Superior temporal gyrus (tissue), 1 donor: ENCODE measurements around the gene SRGAP1.

Source experiments
- DNase-seq: peaks from one replicate; pipeline ENCODE4 v3.0.0-alpha.2; 2016; ENCODE audit errors: extremely low spot score

SRGAP1 gene

DNA sequence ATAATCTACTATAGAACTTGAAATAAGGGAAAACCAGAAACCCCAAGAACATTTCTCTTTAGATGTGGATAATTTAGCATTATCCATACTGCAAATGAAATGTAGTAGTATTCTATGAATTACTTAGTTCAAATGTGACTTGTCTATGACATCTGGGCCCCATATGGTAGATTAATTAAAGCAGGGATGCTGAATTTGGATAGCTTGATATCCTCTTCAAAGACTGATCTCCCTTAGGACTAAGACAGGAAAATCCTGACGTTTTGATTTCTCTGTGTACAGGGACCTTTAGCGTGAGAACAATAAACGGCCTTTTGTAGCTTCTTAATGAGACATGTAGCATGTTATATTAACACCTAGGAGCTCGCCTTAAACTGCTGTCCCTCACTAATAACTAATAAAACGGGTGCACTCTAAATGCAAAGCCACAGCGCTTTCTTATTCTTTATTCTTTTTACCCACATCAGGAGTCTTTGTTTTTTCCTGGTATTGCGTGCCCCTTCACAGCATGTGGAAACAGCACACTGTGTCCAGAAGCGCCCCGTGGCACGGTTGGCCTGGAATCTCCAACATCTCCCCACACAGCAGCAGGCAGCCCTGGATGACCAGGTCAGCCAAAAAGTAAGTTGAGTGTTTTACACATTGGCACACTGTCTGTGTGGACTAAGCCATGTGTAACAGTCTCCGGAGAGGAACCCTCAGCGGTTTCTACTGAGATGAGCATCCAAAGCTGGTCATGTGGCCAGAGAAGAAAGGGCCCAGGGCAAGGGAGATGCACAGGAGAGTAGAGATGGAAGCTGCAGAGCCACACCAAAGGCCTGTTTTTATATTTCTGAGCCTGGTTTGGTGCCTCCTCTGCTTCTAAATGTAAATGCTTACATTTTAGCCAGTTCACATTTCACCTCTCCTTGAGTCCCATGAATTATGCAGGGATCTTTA, 93.1 kb downstream of the SRGAP1 start:
- DNase-seq, result no peak

DNA sequence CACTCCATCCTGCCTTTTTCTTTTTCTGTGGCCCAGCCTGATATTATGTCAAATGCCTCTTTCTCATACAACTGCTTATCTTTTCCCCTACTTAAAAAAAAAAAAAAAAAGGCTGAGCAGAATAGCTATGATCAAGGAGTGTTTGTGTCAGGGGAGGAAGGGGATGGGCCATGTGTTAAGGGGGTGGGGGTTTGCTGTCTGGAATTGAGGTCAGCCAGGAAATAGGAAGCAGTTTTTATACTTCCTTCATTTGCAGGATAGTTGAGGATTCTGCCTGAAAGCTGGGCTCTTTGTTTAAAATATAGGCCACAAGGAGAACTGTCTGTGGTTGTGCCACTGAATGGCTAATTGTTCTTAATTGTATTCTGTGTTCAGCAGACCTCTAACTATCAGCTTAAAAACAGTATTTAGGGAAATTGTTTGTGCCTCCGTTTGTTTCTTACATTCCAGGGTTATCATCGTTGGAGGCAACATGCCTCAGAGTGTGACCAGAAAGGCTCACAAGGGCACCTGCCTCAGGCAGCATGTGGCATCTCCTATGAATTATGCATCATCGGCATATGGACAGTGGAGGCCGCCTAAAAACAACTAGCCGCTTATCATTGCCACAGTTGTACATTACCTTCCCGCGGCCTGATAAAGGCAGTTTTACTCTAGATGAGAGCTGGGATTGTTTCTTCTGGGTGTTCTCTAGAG, 96.0 kb downstream of the SRGAP1 start:
- peak; percentile 74 for DNase-seq

DNA sequence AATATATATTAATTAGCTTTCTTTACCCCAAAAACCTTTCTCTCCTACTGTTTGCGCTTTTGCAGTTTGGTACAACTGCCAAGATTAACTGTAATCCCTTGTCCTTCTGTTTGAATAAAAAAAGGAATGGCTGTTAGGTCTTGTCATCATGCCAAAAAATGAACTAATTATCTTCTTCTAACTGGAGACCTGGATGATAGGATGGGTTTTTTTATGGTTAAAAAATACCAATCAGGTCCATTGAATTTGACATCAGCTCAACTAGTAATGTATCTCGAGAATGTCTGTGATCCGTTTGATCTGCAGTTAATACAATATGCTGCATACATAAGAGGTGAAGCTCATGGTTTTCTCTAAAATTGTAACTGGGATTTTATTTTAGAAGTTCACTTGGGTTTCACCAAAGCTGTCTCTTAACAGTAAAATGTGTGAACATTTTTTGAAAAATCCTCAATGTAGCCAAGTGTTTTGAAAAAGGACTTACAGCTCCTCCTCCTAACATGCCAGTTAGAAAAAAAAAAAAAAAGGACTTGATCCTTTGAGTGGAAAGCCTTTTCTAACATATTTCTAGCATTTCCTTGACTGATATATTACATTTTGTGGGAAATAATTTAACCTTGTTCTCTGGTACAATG, 96.8 kb downstream of the SRGAP1 start:
- DNase-seq, result peak; percentile 76

DNA sequence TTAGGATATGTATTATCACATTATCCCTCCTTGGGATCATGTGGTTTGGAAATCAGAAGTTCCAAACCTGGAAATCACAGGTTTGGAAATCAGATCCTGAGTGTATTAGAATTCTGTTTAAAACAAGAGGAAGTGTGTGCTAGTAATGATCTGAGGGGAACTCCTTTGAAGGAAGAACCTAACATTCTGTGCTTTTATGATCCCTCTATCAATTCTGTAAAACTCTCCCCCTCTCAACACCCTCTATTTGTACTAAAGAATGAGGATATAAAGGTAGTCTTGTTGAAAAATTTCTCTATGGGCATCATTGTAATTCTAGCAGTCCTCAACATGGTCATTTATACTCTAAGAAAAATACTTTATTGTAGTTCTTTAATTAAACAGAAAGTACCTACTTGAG, 97.4 kb downstream of the SRGAP1 start:
- DNase-seq, result peak; percentile 55

DNA sequence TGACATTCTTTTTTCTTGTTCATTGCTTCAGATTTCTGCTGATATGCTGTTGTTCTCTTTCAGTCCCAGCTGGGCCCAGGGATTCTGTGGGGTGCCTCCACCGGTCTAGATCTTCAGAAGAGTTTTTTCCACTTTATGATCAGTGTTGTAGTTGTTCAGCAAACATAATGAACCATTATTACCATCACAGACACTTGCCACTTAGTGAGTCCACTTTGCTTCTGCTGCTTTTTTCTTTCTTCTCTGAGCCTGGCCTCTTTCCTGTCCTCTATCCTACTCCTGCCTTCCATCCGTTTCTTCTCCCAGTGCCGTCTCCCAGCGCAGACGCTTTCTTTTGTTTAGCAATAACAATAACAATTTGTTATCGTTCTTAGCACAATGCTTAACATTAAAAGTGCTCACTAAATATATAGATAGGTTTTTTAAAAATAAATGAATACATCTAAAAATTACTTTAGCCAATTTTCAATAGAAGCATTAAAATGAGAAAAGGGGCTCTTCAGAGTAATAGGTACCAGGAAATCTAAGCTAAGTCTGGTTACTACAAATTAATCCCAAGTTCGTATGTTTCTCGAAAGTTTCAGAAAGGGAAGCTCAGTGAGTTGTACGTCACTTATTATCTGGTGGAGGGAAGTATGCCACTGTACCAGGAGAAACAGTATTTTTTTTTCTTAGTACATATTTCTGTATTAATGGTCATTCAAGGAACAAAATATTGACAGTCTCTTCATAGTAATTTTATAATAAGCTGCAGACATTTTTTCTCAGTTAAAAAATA, 98.2 kb downstream of the SRGAP1 start:
- DNase-seq, result peak; percentile 40

DNA sequence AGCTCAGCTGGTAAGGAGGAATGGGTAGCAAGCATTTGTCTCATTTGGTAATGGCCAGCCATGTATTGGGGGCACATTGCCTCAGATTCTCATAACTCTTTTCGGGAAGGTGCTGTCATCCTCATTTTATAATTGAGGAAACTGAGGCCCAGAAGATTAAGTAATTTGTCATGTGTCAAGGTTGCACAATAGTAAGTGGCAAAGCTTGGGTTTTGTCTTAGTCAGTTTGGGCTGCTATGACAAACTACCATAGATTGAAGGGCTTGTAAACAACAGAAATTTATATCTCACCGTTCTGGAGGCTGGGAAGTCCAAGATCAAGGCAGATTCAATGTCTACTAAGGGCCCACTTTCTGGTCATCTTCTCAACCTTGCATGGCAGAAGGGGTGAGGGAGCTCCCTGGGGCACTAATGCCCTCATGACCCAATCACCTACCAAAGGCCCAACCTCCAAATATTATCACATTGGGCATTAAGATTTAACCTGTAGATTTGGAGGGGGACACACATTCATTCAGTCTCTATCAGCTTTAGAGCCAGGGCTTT, 99.6 kb downstream of the SRGAP1 start:
- no peak for DNase-seq

DNA sequence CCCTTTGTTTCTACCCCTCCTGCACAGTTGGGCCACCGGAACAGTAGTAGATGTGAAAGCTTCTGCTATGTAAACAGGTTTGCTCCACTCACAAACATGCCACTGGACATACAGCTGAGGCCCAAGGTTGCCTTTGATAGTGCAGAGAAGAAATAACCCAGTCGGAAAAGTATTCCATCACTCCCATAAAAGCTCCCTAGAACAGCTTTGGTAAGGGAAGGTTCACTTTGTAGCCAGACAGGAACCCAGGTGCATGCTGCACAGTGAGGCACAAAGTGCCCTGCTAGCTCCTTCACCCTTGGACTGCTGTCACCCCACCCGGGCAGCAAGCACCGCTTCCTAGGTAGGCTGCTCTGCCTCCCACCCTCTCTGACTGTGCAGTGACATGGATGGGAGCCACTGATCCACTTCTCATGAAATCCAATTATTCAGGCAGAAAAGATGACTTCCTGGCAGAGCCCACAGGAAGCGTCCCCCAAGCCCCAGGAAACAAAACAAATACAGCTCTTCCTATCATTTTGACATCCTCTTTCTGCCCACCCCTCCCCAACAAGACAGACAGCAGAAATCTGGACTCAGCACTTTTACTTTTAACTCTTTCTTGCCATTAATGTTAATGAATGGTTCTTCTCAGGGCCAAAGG, 100.2 kb downstream of the SRGAP1 start:
- peak; percentile 14 for DNase-seq

DNA sequence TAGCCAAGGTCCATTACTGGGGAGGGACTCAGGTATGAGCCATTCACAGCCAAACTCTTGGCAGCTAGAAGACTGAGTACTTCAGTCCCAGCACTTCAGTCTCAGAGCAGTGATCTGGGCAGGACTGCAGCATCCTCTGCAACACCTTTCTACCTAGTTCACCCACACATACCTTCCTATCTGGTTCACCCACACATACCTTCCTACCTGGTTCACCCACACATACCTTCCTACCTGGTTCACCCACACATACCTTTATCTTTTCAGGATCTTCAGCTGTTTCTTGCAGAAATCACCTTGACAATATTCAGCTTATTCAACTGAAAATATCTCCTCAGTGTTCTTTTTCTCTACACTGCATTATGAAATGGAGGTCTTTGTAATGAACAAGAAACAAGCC, 101.3 kb downstream of the SRGAP1 start:
- no peak for DNase-seq

DNA sequence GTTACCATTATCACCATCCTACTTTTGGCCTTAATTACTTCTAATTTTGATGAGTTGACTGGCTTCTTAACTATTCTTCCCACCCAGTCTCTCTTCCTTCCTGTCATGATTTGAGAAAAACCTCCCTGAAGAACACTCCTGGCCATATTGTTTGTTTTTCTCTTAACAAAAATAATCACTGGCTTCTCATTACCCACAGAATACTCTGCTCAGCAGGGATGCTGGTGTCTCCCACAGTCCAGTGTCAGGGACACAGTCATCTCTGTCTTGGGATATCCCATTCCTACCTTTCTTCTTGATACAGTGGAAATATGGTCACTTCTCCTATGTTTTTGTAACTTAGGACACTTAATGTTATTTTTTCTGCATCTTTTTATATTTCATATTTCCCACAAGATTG, 103.7 kb downstream of the SRGAP1 start:
- DNase-seq, result no peak

DNA sequence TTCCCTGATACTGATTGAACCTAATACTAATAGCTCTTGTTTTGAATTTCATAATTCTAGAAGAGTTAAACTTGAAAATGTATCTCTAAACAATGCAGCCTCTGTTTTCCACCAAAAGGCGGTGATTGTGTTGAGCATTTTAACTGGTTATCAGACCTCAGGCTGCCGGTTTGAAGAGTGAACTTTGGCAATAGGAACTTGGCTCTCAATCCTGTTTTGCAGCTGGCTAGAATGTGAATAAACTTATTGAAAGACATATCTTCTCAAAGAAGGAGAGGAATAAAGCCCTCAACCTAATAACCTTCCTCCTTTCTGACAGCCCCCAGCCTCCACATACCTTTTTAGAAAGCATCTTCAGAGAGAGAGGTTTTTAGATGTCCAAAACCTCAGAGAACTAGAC, 105.4 kb downstream of the SRGAP1 start:
- peak; percentile 75 for DNase-seq

DNA sequence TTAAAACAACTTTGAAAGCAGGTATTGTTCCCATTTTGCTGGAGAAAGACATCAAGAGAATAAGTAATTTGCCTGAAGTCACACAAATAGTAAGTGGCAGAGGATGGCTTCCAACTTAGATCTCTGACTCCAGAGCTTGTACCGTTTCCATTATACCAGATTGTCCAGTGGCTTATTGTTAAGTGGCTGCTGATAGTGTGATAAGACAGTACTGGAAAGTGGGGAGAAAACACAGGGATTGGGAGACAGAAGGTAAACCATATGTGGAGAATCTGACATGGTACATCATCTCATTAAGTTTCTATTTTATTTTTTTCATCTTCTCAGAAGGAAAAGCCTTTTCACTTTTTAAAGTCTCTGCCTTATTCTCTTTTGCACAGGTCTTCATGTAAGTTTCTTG, 108.5 kb downstream of the SRGAP1 start:
- no peak for DNase-seq

DNA sequence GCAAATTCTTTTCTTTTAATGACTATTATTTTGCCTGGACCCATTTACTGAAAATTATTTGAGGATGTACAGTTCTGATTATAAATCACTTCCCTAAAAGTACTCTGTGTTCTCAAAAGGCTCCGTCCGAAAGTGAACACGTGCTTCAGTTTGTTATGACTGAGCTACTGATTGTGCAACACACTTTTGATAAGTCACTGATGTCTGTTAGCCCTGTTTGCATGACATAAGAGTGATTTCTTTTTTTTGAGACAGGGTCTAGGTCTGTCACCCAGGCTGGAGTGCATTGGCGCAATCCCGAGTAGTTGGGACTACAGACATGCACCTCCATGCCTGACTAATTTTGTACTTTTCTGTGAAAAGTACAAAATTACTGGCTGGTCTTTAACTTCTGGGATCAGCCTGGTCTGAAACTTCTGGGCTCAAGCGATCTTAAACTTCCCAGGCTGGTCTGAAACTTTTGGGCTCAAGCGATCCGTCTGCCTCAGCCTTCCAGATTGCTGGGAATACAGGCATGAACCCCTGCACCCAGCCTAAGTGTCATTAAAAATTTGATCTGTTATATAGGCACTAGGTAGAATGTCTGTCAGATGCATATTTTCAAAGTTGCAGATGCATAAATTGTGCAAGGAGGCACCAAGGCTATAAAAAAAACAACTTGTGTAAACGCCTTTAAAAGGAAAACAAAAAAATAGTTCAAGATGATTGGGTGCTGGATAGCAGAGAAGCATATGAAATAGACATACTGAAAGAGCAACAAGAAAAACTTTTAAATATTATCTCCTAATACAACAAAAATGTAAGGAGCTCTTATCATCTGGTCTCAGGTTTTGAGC, 111.5 kb downstream of the SRGAP1 start:
- DNase-seq, result peak; percentile 53

DNA sequence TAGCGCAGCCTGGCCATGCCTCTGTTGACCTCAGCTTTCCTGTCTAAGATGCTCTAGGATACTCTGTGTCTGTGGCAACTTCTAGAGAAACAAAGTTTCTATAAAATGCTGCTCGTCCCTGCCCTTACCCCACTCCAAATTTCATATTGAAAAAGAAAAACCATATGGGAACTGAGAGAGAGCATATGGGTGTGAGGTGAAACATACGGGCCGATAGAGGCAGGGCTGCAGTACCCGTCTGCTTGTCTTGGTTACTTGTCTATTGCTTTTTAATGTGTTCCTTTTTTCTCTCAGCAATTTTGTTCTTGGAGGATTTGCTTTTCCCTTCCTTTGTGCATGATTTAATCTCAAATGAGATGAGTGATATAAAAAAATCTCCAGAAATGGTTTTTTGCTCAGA, 113.0 kb downstream of the SRGAP1 start:
- no peak for DNase-seq

DNA sequence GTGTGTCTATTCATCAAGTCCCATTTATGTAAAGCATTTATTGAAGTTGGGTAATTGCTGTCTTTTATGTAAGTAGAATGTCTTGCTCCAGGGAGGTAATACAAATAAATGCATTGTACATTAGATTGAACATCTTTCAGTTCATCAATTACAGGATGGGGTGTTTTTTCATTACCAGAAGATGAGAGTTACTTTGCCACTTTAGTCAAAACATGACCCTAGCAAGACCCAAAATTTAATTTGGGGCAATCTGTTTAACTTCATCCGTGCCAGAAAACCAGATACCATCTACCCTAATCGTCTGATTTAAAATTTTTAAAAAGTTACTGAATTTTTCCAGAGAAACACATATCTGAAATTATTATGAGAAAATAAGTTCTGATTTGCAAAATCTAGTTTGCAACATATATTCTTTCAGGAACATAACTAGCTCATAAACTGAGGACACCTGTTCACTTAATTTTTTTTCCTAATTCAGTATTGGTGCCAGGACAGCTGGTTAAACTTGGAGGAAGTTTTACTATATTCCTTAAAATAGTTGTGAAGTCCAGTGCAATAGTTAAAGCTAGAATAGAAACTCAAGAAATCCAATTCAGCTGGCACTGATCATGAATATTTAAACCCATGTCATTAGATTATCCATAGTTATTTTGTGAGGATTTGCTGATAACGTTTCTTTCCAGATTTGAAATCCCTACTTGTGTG, 114.5 kb downstream of the SRGAP1 start:
- DNase-seq, result no peak

DNA sequence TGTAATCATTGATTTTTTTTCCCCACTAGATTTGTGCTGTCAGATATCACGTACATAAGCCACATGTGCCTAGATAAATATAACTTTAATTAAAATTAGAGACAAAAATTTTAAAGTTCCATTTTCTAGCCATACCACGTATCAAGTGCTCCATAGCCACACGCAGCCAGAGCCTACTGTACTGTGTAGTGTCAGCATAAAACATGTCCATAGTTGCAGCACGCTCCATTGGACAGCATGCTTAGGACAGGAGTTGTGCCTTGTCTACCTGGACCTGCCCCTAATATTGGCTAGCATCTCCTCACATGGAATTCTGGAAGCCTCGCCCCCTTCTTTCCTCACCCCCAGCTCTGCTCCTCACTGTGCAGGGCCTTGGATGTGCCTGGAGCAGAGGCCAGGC, 116.5 kb downstream of the SRGAP1 start:
- no peak for DNase-seq

DNA sequence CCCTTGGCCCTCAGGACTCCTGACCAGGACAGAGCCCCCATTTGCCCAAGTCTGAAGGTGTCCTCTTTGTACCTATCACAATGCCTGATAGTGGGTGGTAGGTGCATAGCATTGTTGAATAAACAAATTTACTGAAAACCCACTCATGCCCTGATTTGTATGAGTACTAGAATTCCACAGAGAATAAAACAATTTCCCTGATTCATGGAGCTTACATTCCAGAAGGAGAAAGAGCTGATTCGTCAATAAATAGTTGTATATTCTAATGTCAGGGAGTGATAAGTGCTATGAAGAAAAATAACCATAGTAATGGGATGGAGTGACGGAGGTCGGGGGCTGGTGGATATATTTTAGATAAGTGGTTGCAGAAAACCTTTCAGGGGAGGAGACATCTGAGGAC, 117.0 kb downstream of the SRGAP1 start:
- no peak for DNase-seq

DNA sequence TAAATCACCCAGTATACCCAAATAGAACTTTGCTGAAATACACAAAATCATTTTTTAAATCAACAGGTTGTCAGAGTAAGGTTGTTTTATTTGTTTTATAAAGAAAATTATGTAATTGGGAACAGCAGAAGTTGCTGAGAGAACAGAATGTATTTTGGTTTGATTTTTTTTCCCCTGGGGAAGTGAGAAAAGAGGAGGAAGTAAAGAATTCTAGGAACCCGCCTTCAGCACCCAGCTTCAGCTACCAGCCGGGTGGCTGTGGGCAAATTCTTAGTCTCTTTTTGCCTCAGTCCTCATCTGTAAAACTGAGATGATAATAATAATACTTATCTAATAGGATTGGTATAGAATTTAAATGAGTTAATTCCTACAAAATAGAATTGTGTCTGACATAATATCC, 119.4 kb downstream of the SRGAP1 start:
- DNase-seq, result no peak

DNA sequence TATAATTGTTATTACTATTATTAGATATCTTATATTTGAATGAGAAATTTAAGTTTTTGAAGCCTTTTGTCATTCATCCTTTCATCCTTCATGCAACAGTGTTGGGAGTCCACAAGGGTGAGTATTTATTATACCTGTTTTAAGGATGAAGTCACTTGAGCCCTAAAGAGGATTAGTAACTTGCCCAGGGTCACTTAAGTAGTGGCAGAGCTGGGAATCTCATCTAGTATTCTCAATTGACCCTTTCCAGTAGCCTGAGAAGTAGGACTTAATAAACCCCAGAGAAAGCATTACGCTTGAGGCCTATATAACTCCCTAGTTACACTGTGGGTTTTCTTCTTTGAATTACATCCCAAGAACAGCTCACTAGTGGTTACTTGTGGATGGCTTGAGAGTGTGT, 119.8 kb downstream of the SRGAP1 start:
- DNase-seq, result no peak

DNA sequence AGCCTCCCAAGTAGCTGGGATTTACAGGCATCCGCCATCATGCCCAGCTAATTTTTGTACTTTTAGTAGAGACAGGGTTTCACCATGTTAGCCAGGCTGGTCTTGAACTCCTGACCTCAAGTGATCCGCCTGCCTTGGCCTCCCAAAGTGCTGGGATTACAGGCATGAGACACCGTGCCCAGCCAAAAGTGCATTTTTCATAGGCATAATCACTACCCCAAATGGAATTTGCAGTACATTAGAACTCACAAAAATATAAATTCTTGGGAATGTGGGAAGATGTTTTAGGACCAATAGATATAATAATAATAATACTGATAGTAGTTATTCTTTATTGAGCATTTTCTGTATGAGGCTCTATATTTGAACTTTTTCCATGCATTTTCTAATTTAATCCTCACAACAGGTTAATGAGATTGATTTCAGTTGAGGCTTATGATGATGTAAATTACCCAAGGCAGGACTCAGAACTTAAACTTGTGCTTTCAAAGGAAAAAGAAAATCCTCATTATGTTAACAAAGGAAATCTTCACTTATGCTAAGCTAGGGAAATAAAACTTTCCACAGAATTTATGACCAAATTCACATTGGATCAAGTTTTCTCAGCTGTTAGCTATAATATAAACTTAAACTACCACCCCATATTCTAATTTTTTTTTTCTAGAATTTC, 121.6 kb downstream of the SRGAP1 start:
- DNase-seq, result no peak
